ENCODE data around the gene PKM.

The PKM gene

GRCh38 chr15:72269739-72270138 lies 38.7 kb upstream of the PKM start:
- Histone ChIP-seq H2AFZ (ENCODE audit: low read depth) (no peak overlapping the region), H3K27ac (no peak overlapping the region), H4K20me1 (ENCODE audit: insufficient read depth) (no peaks in the 10 kb centered on the region), H3K4me3 (IDR thresholded peaks at IDR 0.05; ENCODE audit: insufficient read depth, low read depth, low read length) (no peak overlapping the region), H3K79me2 (ENCODE audit: insufficient read depth, low read depth) (peaks cover 15% of the 10 kb centered on the region; the same call in 1 of the 2 replicates), H3K9ac (no peak overlapping the region), H3K36me3 (ENCODE audit: insufficient read depth) (no peaks in the 10 kb centered on the region; the same call in 1 of the 2 replicates), H3K4me1 (ENCODE audit: low read depth, poor library complexity, severe bottlenecking) (peaks cover 20% of the 10 kb centered on the region), H3K4me2 (no peak overlapping the region), H3K27me3 (ENCODE audit: insufficient read depth, low read depth) (no peaks in the 10 kb centered on the region)
- no peak for TF ChIP-seq CTCF (conservative IDR thresholded peaks at IDR 0.05; ENCODE audit: low read depth, low read length)

GRCh38 chr15:72265031-72265430 lies 34.0 kb upstream of the PKM start:
- TF ChIP-seq CTCF (conservative IDR thresholded peaks at IDR 0.05; ENCODE audit: low read depth, low read length), result no peak
- Histone ChIP-seq H3K4me1 (ENCODE audit: low read depth, poor library complexity, severe bottlenecking) (no peaks in the 10 kb centered on the region), H3K4me3 (IDR thresholded peaks at IDR 0.05; ENCODE audit: insufficient read depth, low read depth, low read length) (no peak overlapping the region), H3K9ac (no peak overlapping the region), H2AFZ (ENCODE audit: low read depth) (no peak overlapping the region), H3K36me3 (ENCODE audit: insufficient read depth) (peaks cover 3% of the 10 kb centered on the region; the same call in 1 of the 2 replicates), H3K4me2 (no peak overlapping the region), H3K27me3 (ENCODE audit: insufficient read depth, low read depth) (no peaks in the 10 kb centered on the region), H3K27ac (no peak overlapping the region), H4K20me1 (ENCODE audit: insufficient read depth) (no peaks in the 10 kb centered on the region), H3K79me2 (ENCODE audit: insufficient read depth, low read depth) (no peaks in the 10 kb centered on the region)

GRCh38 chr15:72252663-72253299 lies 21.8 kb upstream of the PKM start:
- Histone ChIP-seq H4K20me1 (ENCODE audit: insufficient read depth) (no peaks in the 10 kb centered on the region), H3K4me2 (no peak overlapping the region), H3K79me2 (ENCODE audit: insufficient read depth, low read depth) (no peaks in the 10 kb centered on the region), H3K4me3 (IDR thresholded peaks at IDR 0.05; ENCODE audit: insufficient read depth, low read depth, low read length) (no peak overlapping the region), H3K27me3 (ENCODE audit: insufficient read depth, low read depth) (no peaks in the 10 kb centered on the region), H2AFZ (ENCODE audit: low read depth) (no peak overlapping the region), H3K9ac (no peak overlapping the region), H3K36me3 (ENCODE audit: insufficient read depth) (no peaks in the 10 kb centered on the region), H3K27ac (no peak overlapping the region), H3K4me1 (ENCODE audit: low read depth, poor library complexity, severe bottlenecking) (no peaks in the 10 kb centered on the region)
- TF ChIP-seq CTCF (conservative IDR thresholded peaks at IDR 0.05; ENCODE audit: low read depth, low read length), result no peak

GRCh38 chr15:72249142-72249810 lies 18.3 kb upstream of the PKM start:
- TF ChIP-seq CTCF (conservative IDR thresholded peaks at IDR 0.05; ENCODE audit: low read depth, low read length), result no peak
- H3K36me3 ChIP-seq (ENCODE audit: insufficient read depth), result no peaks in the 10 kb centered on the region
- H3K27me3 ChIP-seq (ENCODE audit: insufficient read depth, low read depth), result no peaks in the 10 kb centered on the region
- H3K4me2 ChIP-seq, result no peak overlapping the region
- H3K4me3 ChIP-seq (IDR thresholded peaks at IDR 0.05; ENCODE audit: insufficient read depth, low read depth, low read length), result no peak overlapping the region
- H3K79me2 ChIP-seq (ENCODE audit: insufficient read depth, low read depth), result no peaks in the 10 kb centered on the region
- no peaks in the 10 kb centered on the region for H4K20me1 ChIP-seq (ENCODE audit: insufficient read depth)
- H3K9ac ChIP-seq, result no peak overlapping the region
- H3K4me1 ChIP-seq (ENCODE audit: low read depth, poor library complexity, severe bottlenecking), result no peaks in the 10 kb centered on the region
- H3K27ac ChIP-seq, result no peak overlapping the region
- no peak overlapping the region for H2AFZ ChIP-seq (ENCODE audit: low read depth)

Measured in KMS-11 (cell line).